Measurements from ENCODE around the gene TANC1. TPM values are rescaled to one million over a fixed set of nuclear protein-coding genes. Genes with fewer than 3 reads are reported as not detected.

The TANC1 gene
- total and polyA plus RNA-seq, 2 experiments from 2014 or later: 2.8 to 9.5 TPM

DNA sequence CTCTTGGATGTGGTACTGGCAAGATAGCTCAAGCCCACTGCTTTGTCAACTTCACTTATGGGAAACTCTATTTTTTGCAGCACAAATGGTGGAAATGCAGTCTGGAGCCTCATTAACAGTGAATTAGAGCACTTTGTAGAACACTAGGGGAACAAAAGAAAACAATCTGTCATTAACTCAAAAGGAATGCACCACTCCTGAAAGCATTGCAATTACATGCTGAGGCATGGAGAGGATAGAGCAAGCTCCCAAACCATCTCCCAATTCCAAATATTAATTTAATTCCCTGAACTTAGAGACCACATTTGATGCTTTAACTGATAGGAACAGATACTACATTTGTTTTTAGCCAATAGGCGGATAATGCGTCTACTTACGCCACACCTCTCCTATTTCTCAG is 32.8 kb upstream of the TANC1 start (continued):
- TF ChIP-seq, protein P1, sequence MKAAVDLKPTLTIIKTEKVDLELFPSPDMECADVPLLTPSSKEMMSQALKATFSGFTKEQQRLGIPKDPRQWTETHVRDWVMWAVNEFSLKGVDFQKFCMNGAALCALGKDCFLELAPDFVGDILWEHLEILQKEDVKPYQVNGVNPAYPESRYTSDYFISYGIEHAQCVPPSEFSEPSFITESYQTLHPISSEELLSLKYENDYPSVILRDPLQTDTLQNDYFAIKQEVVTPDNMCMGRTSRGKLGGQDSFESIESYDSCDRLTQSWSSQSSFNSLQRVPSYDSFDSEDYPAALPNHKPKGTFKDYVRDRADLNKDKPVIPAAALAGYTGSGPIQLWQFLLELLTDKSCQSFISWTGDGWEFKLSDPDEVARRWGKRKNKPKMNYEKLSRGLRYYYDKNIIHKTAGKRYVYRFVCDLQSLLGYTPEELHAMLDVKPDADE (IDR thresholded peaks at IDR 0.05): no peak
- TF ChIP-seq ZNF114 (CRISPR knock-in tag; IDR thresholded peaks at IDR 0.05): no peak
- no peak for TF ChIP-seq NANOG (IDR thresholded peaks at IDR 0.05; ENCODE audit: borderline replicate concordance)
- no peak for TF ChIP-seq CREB1 (CRISPR knock-in tag; IDR thresholded peaks at IDR 0.05; ENCODE audit: low read depth)
- TF ChIP-seq EZH2phosphoT487 (IDR thresholded peaks at IDR 0.05; ENCODE audit: unreplicated experiment): no peak
- TF ChIP-seq, protein P2, sequence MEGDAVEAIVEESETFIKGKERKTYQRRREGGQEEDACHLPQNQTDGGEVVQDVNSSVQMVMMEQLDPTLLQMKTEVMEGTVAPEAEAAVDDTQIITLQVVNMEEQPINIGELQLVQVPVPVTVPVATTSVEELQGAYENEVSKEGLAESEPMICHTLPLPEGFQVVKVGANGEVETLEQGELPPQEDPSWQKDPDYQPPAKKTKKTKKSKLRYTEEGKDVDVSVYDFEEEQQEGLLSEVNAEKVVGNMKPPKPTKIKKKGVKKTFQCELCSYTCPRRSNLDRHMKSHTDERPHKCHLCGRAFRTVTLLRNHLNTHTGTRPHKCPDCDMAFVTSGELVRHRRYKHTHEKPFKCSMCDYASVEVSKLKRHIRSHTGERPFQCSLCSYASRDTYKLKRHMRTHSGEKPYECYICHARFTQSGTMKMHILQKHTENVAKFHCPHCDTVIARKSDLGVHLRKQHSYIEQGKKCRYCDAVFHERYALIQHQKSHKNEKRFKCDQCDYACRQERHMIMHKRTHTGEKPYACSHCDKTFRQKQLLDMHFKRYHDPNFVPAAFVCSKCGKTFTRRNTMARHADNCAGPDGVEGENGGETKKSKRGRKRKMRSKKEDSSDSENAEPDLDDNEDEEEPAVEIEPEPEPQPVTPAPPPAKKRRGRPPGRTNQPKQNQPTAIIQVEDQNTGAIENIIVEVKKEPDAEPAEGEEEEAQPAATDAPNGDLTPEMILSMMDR (conservative IDR thresholded peaks at IDR 0.05; ENCODE audit: low read depth in 2 of 2): no peak

DNA sequence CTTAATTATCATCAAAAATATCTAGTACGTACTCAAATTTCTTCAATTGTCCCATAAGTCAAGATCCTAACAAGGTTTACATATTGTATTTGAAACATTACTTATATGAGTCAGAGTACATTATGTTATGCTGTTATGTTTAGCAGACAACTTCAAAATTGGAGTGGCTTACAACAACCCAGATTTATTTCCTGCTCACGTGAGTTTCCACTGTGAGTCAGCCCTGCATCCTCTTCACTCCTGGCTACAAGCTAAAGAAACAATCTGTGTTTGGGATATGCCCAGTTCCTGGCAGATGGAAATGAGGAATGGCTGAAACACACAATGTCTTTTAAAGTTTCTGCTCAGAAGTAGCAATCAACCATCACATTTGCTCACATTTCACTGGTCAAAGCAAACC is 31.5 kb upstream of the TANC1 start:
- H3K36me3 Mint-ChIP-seq (ENCODE audit: low read depth): no peaks in the 10 kb centered on the region
- Histone ChIP-seq H3K79me2 (replicated peaks; ENCODE audit: insufficient read depth) (no peaks in the 10 kb centered on the region), H3F3A (replicated peaks; ENCODE audit: low read depth) (no peaks in the 10 kb centered on the region), H3K4me3 (no peak overlapping the region), H3K36me3 (ENCODE audit: insufficient read depth) (no peaks in the 10 kb centered on the region), H2AFZ (no peak overlapping the region), H3K4me1 (ENCODE audit: insufficient read depth) (peaks cover 8% of the 10 kb centered on the region), H4K20me1 (replicated peaks; ENCODE audit: insufficient read depth) (no peaks in the 10 kb centered on the region), H3K9me2 (ENCODE audit: insufficient read depth) (no peaks in the 10 kb centered on the region), H3K27ac (ENCODE audit: low read depth) (no peak overlapping the region), H3K27me3 (ENCODE audit: insufficient read depth) (no peaks in the 10 kb centered on the region), H3K4me2 (no peak overlapping the region)
- no peak overlapping the region for H3K27ac Mint-ChIP-seq
- peaks cover 11% of the 10 kb centered on the region for H3K4me1 Mint-ChIP-seq
- H3K27me3 Mint-ChIP-seq (ENCODE audit: insufficient read depth, low read depth, poor library complexity): peaks cover 2% of the 10 kb centered on the region
- H3K4me3 Mint-ChIP-seq: no peak overlapping the region
- H3K9me3 Mint-ChIP-seq: no peaks in the 10 kb centered on the region
- DNase-seq (ENCODE audit: low spot score): no peak
- no peak for ATAC-seq
- TF ChIP-seq, protein P3, sequence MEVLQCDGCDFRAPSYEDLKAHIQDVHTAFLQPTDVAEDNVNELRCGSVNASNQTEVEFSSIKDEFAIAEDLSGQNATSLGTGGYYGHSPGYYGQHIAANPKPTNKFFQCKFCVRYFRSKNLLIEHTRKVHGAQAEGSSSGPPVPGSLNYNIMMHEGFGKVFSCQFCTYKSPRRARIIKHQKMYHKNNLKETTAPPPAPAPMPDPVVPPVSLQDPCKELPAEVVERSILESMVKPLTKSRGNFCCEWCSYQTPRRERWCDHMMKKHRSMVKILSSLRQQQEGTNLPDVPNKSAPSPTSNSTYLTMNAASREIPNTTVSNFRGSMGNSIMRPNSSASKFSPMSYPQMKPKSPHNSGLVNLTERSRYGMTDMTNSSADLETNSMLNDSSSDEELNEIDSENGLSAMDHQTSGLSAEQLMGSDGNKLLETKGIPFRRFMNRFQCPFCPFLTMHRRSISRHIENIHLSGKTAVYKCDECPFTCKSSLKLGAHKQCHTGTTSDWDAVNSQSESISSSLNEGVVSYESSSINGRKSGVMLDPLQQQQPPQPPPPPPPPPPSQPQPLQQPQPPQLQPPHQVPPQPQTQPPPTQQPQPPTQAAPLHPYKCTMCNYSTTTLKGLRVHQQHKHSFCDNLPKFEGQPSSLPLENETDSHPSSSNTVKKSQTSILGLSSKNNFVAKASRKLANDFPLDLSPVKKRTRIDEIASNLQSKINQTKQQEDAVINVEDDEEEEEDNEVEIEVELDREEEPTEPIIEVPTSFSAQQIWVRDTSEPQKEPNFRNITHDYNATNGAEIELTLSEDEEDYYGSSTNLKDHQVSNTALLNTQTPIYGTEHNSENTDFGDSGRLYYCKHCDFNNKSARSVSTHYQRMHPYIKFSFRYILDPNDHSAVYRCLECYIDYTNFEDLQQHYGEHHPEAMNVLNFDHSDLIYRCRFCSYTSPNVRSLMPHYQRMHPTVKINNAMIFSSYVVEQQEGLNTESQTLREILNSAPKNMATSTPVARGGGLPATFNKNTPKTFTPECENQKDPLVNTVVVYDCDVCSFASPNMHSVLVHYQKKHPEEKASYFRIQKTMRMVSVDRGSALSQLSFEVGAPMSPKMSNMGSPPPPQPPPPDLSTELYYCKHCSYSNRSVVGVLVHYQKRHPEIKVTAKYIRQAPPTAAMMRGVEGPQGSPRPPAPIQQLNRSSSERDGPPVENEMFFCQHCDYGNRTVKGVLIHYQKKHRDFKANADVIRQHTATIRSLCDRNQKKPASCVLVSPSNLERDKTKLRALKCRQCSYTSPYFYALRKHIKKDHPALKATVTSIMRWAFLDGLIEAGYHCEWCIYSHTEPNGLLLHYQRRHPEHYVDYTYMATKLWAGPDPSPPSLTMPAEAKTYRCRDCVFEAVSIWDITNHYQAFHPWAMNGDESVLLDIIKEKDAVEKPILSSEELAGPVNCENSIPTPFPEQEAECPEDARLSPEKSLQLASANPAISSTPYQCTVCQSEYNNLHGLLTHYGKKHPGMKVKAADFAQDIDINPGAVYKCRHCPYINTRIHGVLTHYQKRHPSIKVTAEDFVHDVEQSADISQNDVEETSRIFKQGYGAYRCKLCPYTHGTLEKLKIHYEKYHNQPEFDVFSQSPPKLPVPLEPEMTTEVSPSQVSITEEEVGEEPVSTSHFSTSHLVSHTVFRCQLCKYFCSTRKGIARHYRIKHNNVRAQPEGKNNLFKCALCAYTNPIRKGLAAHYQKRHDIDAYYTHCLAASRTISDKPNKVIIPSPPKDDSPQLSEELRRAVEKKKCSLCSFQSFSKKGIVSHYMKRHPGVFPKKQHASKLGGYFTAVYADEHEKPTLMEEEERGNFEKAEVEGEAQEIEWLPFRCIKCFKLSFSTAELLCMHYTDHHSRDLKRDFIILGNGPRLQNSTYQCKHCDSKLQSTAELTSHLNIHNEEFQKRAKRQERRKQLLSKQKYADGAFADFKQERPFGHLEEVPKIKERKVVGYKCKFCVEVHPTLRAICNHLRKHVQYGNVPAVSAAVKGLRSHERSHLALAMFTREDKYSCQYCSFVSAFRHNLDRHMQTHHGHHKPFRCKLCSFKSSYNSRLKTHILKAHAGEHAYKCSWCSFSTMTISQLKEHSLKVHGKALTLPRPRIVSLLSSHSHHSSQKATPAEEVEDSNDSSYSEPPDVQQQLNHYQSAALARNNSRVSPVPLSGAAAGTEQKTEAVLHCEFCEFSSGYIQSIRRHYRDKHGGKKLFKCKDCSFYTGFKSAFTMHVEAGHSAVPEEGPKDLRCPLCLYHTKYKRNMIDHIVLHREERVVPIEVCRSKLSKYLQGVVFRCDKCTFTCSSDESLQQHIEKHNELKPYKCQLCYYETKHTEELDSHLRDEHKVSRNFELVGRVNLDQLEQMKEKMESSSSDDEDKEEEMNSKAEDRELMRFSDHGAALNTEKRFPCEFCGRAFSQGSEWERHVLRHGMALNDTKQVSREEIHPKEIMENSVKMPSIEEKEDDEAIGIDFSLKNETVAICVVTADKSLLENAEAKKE (CRISPR knock-in tag; IDR thresholded peaks at IDR 0.05): no peak
- TF ChIP-seq STAT1 (IDR thresholded peaks at IDR 0.05; ENCODE audit: unreplicated experiment): no peak
- TF ChIP-seq EZH2 (IDR thresholded peaks at IDR 0.05; ENCODE audit: low read depth, unreplicated experiment): no peak
- TF ChIP-seq ZNF114 (CRISPR knock-in tag; IDR thresholded peaks at IDR 0.05): no peak
- TF ChIP-seq, protein P2 (conservative IDR thresholded peaks at IDR 0.05; ENCODE audit: low read depth in 2 of 2): no peak
- TF ChIP-seq EZH2phosphoT487 (IDR thresholded peaks at IDR 0.05; ENCODE audit: unreplicated experiment): no peak
- no peak for TF ChIP-seq ZNF331 (CRISPR knock-in tag; IDR thresholded peaks at IDR 0.05; ENCODE audit: low read depth)
- TF ChIP-seq POLR2AphosphoS5 (IDR thresholded peaks at IDR 0.05; ENCODE audit: low read depth): no peak
